GM23248 (cell line): ENCODE measurements around the gene KCNV2.

Source experiments
- EZH2 ChIP-seq: fragments of 200-600 bp; sonication (generic); IDR thresholded peaks from 2 replicates; pipeline ENCODE4 v1.6.1; 2018; ENCODE audit warnings: antibody characterized with exemption, mild to moderate bottlenecking; ENCODE audit not compliant: insufficient read depth, poor library complexity, severe bottlenecking
- EZH2phosphoT487 ChIP-seq: fragments of 200-600 bp; sonication (generic); IDR thresholded peaks from 2 replicates; pipeline ENCODE4 v1.6.1; 2018; ENCODE audit warnings: antibody characterized with exemption, moderate library complexity, mild to moderate bottlenecking, low read depth; ENCODE audit not compliant: insufficient read depth

DNA sequence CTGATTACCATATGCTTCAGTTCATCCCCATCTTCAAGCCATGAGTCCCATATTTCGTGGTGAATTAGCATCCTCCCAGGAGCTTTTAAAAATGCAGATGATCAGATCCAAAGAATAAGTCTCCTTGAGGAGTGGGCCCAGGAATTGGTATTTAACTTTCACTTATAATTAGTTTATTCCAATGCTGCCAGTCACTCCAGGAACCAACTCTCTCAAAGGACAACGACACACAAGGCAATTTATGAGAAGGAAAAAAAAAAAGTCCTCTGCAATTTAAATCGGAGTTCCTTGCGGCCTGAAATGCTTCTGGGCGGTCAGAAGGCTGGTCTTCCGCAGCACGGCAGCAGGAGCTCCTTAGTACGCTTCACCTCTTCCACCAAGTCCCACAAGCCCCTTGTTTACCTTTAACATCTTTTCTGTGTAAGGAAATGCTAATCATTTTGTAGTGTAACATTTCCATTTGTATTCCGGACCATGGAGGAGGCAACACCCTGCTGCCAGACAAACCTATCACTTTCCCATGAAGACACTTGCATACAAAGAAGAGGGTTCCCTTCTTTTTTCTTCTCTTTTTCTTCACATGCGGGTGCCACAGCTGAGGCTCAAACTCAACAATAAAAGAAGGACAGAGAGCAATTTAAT lies 16.3 kb upstream of the KCNV2 start:
- TF ChIP-seq EZH2 (no peak), EZH2phosphoT487 (no peak)
